GM12875 (cell line): ENCODE data around the gene DGKI.

Experiments used
- H3K4me3 ChIP-seq: one replicate; pipeline ENCODE4 v1.5.1; 2011; ENCODE audit warnings: low read depth, low read length, control low read depth
- TF ChIP-seq, protein P1 (sequence below): IDR thresholded peaks from 2 replicates; pipeline ENCODE4 v1.5.1; 2011; ENCODE audit warnings: low read depth, mild to moderate bottlenecking, control low read depth, inconsistent platforms, low read length, moderate library complexity, borderline replicate concordance; ENCODE audit not compliant: insufficient read depth

Gene DGKI

DNA sequence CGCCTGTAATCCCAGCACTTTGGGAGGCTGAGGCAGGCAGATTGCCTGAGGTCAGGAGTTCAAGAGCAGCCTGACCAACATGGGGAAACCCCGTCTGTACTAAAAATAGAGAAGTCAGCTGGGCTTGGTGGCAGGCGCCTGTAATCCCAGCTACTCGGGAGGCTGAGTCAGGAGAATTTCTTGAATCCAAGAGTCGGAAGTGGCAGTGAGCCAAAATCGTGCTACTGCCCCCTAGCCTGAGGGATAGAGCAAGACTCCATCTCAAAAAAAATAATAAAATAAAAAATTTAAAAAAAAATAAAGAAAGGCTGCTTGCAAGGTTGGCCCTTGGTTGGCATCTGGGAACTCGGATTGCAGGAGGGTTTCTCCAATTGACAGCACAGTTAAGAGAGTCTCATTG is 221.6 kb downstream of the DGKI start:
- no peak overlapping the region for H3K4me3 ChIP-seq
- TF ChIP-seq, protein P1, sequence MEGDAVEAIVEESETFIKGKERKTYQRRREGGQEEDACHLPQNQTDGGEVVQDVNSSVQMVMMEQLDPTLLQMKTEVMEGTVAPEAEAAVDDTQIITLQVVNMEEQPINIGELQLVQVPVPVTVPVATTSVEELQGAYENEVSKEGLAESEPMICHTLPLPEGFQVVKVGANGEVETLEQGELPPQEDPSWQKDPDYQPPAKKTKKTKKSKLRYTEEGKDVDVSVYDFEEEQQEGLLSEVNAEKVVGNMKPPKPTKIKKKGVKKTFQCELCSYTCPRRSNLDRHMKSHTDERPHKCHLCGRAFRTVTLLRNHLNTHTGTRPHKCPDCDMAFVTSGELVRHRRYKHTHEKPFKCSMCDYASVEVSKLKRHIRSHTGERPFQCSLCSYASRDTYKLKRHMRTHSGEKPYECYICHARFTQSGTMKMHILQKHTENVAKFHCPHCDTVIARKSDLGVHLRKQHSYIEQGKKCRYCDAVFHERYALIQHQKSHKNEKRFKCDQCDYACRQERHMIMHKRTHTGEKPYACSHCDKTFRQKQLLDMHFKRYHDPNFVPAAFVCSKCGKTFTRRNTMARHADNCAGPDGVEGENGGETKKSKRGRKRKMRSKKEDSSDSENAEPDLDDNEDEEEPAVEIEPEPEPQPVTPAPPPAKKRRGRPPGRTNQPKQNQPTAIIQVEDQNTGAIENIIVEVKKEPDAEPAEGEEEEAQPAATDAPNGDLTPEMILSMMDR, result no peak

DNA sequence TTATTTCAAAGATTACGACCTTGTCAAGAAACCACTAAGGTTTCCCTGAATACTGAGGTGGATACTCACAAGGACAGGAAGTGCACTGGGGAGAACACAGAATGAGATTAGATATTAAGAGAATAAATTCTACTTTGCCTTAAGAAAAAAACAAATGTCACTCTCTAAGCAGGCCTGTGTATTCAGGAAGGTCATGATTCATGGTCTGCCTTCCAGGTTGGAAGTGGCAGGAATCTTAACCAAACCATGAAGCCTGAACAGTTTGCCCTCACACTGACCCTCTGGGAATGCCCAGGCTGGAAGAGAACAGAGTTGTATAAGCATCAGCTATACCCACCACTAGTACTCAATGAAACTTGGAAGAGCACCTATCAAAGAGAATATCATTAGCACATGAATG is 227.6 kb downstream of the DGKI start:
- TF ChIP-seq, protein P1, result no peak

DNA sequence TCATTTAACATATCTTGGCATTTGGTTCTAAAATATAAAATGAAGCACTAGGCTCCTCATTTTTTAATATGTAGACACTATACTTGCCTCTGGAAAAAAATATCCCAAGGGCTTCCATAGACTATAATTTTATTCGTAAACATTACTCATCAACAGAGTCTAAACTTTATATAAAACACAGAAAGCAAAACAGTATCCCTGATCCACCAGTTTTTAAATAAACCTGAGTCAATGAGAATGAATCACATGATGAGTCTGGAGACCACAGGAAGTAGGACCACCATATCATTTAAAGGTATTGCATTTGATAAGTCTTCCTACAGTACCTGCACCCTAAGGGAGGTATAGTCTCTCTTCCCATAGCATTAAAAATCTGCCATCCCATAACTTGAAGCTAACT is 228.0 kb downstream of the DGKI start:
- TF ChIP-seq, protein P1, result no peak
- H3K4me3 ChIP-seq, result no peak overlapping the region

More for the DNA sequence above, 227.6 kb downstream of the DGKI start:
- H3K4me3 ChIP-seq, result no peak overlapping the region

DNA sequence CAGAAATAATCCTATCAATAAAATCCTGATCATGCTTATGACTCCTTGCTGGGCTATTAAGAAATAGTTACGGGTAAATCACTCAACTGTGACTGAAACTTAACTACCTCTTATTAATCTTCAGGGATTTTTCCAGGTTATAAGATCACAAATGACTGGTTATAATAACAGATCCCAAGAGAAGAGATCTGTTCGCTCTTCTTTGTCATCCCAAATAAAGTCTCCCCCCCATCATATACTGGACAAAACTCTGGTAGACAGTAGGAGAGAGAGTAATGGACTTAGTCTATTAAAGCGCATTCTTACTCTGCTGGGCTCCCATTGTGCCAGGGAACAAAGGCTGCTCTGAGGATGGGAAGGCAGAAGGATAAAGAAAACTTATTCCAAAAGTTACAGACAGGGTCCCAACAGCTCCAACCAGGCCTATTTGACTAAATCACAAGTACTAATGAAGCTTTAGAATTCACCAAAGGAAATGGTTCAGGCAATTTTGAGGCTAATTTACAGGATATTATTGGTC is 233.7 kb downstream of the DGKI start:
- TF ChIP-seq, protein P1, result no peak
- no peak overlapping the region for H3K4me3 ChIP-seq

DNA sequence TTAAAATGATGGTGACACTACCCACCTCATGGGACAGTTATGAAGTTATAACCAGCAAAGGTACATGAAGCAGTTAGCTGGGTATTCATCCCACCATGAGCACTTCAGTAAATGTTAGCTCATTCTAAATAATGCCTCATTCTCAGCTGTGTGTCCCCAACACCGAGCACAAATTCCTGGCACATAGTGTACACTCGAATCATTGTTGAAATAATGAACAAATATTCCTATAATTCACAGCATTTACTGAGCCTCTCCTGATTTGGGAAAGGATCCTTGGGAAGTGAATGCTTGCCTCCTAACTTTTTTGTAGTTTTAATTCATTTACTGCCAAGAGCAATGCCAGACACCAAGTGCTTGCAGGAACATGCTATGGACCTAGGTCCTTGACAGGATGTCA is 235.2 kb downstream of the DGKI start:
- H3K4me3 ChIP-seq, result no peak overlapping the region
- TF ChIP-seq, protein P1, result no peak

DNA sequence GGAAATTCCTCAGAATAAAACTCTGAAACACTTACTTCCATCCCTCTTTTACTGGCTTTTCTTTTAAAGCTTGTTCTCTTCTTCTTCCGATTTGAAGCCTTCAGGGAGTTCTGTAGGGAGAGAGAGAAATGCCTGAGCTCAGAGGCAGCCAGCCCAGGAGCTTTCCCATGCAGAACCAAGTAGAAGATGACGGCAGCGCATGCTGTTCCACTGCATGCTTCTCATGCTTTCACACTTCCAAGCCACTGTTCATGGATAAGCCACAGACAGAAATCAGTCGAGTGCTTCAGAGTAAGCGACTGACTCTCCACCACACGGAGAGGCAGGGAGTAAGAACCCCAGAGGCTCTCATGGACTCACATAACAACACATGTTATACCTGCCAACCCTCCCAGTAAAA is 237.3 kb downstream of the DGKI start:
- H3K4me3 ChIP-seq, result no peak overlapping the region
- TF ChIP-seq, protein P1, result no peak

DNA sequence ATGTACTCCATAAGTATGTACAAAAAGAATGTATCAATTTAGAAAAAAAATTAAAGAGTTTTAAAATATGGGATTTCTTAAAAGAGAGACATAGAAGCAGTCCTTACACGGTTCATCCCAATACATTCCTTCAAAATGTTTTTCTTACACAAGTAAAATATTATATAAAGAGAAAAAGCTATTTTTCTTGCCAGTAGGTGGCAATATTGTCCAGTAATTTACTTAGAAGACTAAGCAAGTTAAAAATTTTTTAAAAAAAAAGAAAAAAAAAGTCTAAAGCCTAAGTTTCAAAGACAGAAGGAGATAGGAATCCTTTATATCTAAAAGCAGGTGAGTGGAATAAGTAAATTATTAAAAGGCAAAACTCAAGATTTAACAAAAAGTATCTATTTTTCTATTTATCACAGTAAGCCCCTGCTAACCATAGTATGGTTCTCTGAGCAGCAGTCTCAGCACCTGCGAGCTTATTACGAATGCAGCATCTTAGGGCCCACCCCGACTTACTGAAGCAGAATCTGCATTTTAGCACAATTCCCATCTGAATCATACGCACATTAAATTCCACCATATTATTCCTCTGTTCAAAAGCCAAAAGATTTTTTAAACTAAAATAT is 240.6 kb downstream of the DGKI start:
- no peak overlapping the region for H3K4me3 ChIP-seq
- TF ChIP-seq, protein P1, result no peak
